ENCODE data around the gene MORN3.
"Not testable (repeated sequence)": the region's sequence is repeated elsewhere in the genome, so short reads cannot be mapped to it uniquely, and the experiment has no call there.

- TF ChIP-seq, protein P1, sequence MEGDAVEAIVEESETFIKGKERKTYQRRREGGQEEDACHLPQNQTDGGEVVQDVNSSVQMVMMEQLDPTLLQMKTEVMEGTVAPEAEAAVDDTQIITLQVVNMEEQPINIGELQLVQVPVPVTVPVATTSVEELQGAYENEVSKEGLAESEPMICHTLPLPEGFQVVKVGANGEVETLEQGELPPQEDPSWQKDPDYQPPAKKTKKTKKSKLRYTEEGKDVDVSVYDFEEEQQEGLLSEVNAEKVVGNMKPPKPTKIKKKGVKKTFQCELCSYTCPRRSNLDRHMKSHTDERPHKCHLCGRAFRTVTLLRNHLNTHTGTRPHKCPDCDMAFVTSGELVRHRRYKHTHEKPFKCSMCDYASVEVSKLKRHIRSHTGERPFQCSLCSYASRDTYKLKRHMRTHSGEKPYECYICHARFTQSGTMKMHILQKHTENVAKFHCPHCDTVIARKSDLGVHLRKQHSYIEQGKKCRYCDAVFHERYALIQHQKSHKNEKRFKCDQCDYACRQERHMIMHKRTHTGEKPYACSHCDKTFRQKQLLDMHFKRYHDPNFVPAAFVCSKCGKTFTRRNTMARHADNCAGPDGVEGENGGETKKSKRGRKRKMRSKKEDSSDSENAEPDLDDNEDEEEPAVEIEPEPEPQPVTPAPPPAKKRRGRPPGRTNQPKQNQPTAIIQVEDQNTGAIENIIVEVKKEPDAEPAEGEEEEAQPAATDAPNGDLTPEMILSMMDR (IDR thresholded peaks at IDR 0.05; ENCODE audit: low read depth, low read length) = not testable (repeated sequence)
- not testable (repeated sequence) for TF ChIP-seq EZH2phosphoT487 (IDR thresholded peaks at IDR 0.05; ENCODE audit: low read depth)
Observed at GRCh38 chr12:121633833-121634196, 35.6 kb downstream of the MORN3 start.

Data from OCI-LY3 (cell line).